Activated CD8-positive, alpha-beta T cell treated with anti-CD3 and anti-CD28 coated beads, Interleukin-2, amount 10 ng/mL, durations not matched to agents 7 days and 5 days (primary cell): ENCODE measurements around the gene TIMM21. TPM values are rescaled to one million over a fixed set of nuclear protein-coding genes. Genes with fewer than 3 reads are reported as not detected.

Experiments used
- ATAC-seq: fragments of 150-1000 bp; cut with Tn5 transposase; one replicate; pipeline ENCODE4 v1.10.0; 2021; ENCODE audit warnings: moderate library complexity
- CTCF ChIA-PET: fragments of 350-600 bp; sonication (Branson Sonifier 250); formaldehyde crosslinking; loops from one replicate; lab custom pipeline; 2021; ENCODE audit warnings: antibody characterized with exemption; lab: Charles Lee
- POLR2A ChIA-PET: fragments of 350-600 bp; sonication (Branson Sonifier 250); formaldehyde crosslinking; loops from one replicate; lab custom pipeline; 2021; ENCODE audit warnings: antibody characterized with exemption; lab: Charles Lee
- DNase-seq: peaks from one replicate; pipeline ENCODE4 v3.0.0-alpha.2; 2020
- H3K27ac Mint-ChIP-seq: one replicate; pipeline ENCODE4 v1.8.0; 2021; ENCODE audit warnings: mild to moderate bottlenecking, mixed read lengths
- H3K27me3 Mint-ChIP-seq: one replicate; pipeline ENCODE4 v1.8.0; 2021; ENCODE audit warnings: low read depth, mixed read lengths
- H3K36me3 Mint-ChIP-seq: one replicate; pipeline ENCODE4 v1.8.0; 2021; ENCODE audit warnings: low read depth, mixed read lengths
- H3K4me1 Mint-ChIP-seq: one replicate; pipeline ENCODE4 v1.8.0; 2021; ENCODE audit warnings: low read depth, mixed read lengths
- H3K4me3 Mint-ChIP-seq: one replicate; pipeline ENCODE4 v1.8.0; 2021; ENCODE audit warnings: mild to moderate bottlenecking, mixed read lengths
- H3K9me3 Mint-ChIP-seq: one replicate; pipeline ENCODE4 v1.8.0; 2022; ENCODE audit warnings: mixed read lengths; ENCODE audit not compliant: insufficient read depth
- total RNA-seq, 2 experiments: library from RNA; stranded (reverse); gene quantifications; one replicate each; pipeline ENCODE4 v1.2.3, GENCODE V29; 2021

TIMM21 gene, protein sequence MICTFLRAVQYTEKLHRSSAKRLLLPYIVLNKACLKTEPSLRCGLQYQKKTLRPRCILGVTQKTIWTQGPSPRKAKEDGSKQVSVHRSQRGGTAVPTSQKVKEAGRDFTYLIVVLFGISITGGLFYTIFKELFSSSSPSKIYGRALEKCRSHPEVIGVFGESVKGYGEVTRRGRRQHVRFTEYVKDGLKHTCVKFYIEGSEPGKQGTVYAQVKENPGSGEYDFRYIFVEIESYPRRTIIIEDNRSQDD
- 10 to 100 TPM; 37.0 to 42.1 TPM for total RNA-seq

- Mint-ChIP-seq H3K27me3 (peaks cover 2% of the 10 kb centered on the region), H3K4me1 (peaks cover 52% of the 10 kb centered on the region), H3K27ac (peak within 1 kb of the TSS; percentile 99), H3K36me3 (peaks cover 32% of the 10 kb centered on the region), H3K4me3 (peak within 1 kb of the TSS; percentile 98), H3K9me3 (no peaks in the 10 kb centered on the region)
- POLR2A ChIA-PET = interaction anchor here (0.6 to 1.8 kb wide), 3 partner anchors 8 to 84 kb away, joined by 3 to 6 read pairs (median 3); no protein-coding TSS in a partner anchor
- ATAC-seq = peak; percentile 92
- DNase-seq = peak; percentile 98
- CTCF ChIA-PET = interaction anchor here (1.0 to 2.2 kb wide), 2 partner anchors 65 kb away, joined by 3 to 9 read pairs; no protein-coding TSS in a partner anchor
Observed at GRCh38 chr18:74147779-74148542, at the start of gene TIMM21, which contains the start of gene FBXO15. Gene TIMM21, plus strand, starts transcription at chr18:74148523. Its CDS starts 286 bp downstream, at chr18:74148809. Gene FBXO15, minus strand, starts transcription at chr18:74147834. Its CDS starts 49 bp downstream, at chr18:74147785.

- H3K4me3 Mint-ChIP-seq = no peak overlapping the region
- no peak for ATAC-seq
- H3K27ac Mint-ChIP-seq = no peak overlapping the region
- ChIA-PET CTCF (interaction anchor here (2.4 kb wide), 1 partner anchor 25 kb away, joined by 12 read pairs; no protein-coding TSS in a partner anchor), POLR2A (interaction anchor here (1.3 kb wide), 1 partner anchor 26 kb away, joined by 3 read pairs; no protein-coding TSS in a partner anchor)
- no peaks in the 10 kb centered on the region for H3K27me3 Mint-ChIP-seq
- peaks cover 12% of the 10 kb centered on the region for H3K9me3 Mint-ChIP-seq
- peaks cover 25% of the 10 kb centered on the region for H3K4me1 Mint-ChIP-seq
- no peak for DNase-seq
- no peaks in the 10 kb centered on the region for H3K36me3 Mint-ChIP-seq
Observed at GRCh38 chr18:74108460-74108859, 39.9 kb upstream of the TIMM21 start.

GRCh38 chr18:74110149-74110548 lies 38.2 kb upstream of the TIMM21 start:
- POLR2A ChIA-PET = no interaction called here
- Mint-ChIP-seq H3K4me3 (no peak overlapping the region), H3K4me1 (peaks cover 29% of the 10 kb centered on the region), H3K36me3 (no peaks in the 10 kb centered on the region), H3K27ac (no peak overlapping the region), H3K9me3 (peaks cover 8% of the 10 kb centered on the region), H3K27me3 (no peaks in the 10 kb centered on the region)
- DNase-seq (no peak), ATAC-seq (no peak)
- CTCF ChIA-PET = interaction anchor here (11.7 kb wide), 1 partner anchor 27 kb away, joined by 114 read pairs; no protein-coding TSS in a partner anchor

DNA sequence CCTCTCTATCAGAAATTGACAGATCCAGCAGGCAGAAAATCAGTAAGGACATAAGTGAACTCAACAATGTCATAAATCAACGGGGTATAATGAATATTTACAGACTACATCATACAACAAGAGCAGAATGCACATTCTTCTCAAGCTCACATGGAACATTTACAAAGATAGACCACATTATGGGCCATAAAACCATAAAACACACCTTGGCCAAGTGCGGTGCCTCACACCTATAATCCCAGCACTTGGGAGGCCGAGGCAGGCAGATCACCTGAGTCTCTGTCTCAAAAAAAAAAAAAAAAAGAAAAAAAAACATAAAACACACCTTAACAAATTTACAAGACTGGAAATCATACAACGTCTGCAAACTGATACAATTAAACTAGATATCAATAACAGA lies 37.3 kb upstream of the TIMM21 start:
- H3K27me3 Mint-ChIP-seq = no peaks in the 10 kb centered on the region
- CTCF ChIA-PET = interaction anchor here (2.0 to 11.7 kb wide), 2 partner anchors 28 to 31 kb away, joined by 4 to 114 read pairs; no protein-coding TSS in a partner anchor
- H3K9me3 Mint-ChIP-seq = peaks cover 8% of the 10 kb centered on the region

DNA sequence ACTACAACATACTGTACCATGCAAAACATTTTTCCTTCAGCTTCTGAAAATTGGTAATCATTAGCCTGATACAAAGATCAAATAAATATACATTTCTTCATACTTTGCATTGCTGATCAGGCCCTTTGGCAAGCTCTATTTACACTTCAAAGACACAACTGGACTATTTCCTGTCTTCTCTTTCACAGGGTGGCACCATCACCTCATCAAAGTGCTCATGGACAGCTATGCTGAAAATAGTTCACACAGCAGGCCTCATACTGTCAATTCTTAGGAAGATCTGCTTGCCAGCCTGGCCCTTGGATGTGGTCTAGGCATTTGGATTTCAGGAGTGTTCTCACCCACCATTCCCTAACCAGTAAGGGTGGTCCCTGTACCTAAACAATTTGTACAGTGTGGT lies 34.6 kb upstream of the TIMM21 start:
- Mint-ChIP-seq H3K27ac (no peak overlapping the region), H3K9me3 (peaks cover under 1% of the 10 kb centered on the region), H3K36me3 (no peaks in the 10 kb centered on the region), H3K27me3 (no peaks in the 10 kb centered on the region), H3K4me1 (peaks cover 21% of the 10 kb centered on the region), H3K4me3 (no peak overlapping the region)
- peak; percentile 33 for ATAC-seq
- ChIA-PET POLR2A (no interaction called here), CTCF (interaction anchor here (1.3 to 11.7 kb wide), 4 partner anchors 19 to 50 kb away, joined by 4 to 114 read pairs (median 8); no protein-coding TSS in a partner anchor)
- DNase-seq = no peak

More for the DNA sequence above, 37.3 kb upstream of the TIMM21 start:
- H3K4me1 Mint-ChIP-seq = peaks cover 29% of the 10 kb centered on the region
- H3K36me3 Mint-ChIP-seq = no peaks in the 10 kb centered on the region
- ATAC-seq = no peak
- no peak overlapping the region for H3K4me3 Mint-ChIP-seq
- POLR2A ChIA-PET = interaction anchor here (0.7 kb wide), 1 partner anchor 195 kb away, joined by 5 read pairs; no protein-coding TSS in a partner anchor
- H3K27ac Mint-ChIP-seq = no peak overlapping the region
- DNase-seq = no peak

DNA sequence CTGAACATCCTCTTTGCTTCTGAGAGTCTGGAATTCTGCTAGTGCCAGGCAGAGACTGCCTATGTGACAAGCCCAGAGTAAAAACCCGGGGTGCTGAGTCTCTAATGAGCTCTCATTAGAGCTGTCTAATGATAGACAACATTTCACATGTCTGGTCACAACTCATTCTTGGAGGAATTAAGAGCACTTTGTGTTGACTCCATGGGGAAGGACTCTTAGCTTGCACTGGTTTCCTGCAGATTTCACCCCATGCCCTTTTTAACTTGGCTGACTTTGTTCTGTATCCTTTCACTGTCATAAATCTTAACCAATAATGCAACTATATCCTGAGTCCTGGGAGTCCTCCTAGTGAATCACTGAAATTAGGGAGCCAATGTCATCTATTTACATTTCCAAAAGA lies 34.2 kb upstream of the TIMM21 start:
- ChIA-PET CTCF (interaction anchor here (1.3 to 11.7 kb wide), 3 partner anchors 29 to 51 kb away, joined by 7 to 114 read pairs (median 9); no protein-coding TSS in a partner anchor), POLR2A (no interaction called here)
- ATAC-seq (no peak), DNase-seq (no peak)
- no peaks in the 10 kb centered on the region for H3K27me3 Mint-ChIP-seq
- H3K27ac Mint-ChIP-seq = no peak overlapping the region
- H3K4me3 Mint-ChIP-seq = no peak overlapping the region
- H3K9me3 Mint-ChIP-seq = no peaks in the 10 kb centered on the region
- no peaks in the 10 kb centered on the region for H3K36me3 Mint-ChIP-seq
- peaks cover 19% of the 10 kb centered on the region for H3K4me1 Mint-ChIP-seq

DNA sequence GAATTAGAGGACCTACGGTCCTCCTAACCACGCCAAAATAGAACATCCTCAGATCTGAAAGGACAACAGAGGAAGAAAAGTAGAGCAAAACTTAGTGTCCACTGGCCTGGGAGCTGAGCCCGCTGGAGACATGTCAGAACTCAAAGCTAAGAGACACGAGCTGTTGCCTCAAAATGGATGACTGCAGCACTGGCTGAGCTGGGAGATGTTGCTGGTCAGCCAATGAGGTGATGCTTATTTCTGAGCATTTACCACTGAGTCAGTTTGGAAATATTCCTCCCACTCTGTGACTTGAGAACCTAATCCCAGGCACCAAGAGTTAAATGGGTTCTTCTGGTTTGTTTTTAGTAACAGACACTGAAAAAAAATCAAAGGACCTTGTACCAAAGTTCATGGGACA lies 33.3 kb upstream of the TIMM21 start:
- Mint-ChIP-seq H3K4me1 (peaks cover 15% of the 10 kb centered on the region), H3K4me3 (no peak overlapping the region), H3K36me3 (no peaks in the 10 kb centered on the region), H3K27ac (no peak overlapping the region), H3K9me3 (no peaks in the 10 kb centered on the region), H3K27me3 (no peaks in the 10 kb centered on the region)
- ATAC-seq (no peak), DNase-seq (no peak)
- ChIA-PET CTCF (interaction anchor here (1.0 to 11.7 kb wide), 4 partner anchors 8 to 349 kb away, joined by 3 to 114 read pairs (median 4); no protein-coding TSS in a partner anchor), POLR2A (no interaction called here)

DNA sequence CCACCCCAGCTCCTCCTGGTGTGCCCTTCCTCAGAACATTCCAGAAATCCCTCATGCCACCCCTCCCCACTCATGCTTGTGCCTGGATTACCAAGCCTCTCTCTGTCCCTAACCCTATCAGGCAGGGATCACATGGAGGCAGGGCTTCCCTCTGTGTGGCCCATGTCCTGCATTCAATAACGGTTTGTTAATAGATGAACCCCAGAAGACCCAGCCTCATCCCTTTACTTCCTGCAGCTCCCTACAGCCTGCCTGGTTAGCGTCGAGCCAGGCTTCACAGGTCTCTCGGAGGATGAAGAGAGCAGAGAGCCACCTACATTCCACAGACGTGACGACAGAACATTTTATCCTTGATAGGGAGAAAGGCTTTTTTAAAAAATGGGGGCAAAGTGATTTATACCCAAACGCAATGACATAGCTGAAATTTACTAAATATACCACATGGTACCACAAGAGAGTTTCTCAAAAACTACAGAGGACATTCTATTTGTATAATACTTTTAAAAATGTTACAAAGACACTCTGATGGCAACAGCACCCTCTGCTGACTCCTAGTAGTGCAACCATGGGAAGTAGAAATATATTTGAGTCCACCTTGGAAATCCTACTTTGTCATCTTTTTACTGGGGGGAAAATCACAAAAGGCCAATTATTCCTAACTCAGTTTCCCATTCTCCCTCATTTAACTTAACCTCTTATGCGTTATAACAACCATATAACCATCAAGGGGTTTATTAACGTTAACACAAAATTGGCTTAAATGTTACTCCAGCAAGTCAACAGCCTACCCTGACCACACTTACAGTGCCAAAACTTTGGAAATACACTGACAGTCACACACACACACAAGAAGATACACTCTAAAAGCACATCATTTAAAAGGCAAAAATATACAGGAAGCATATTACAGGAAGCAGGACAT lies 31.4 kb upstream of the TIMM21 start:
- H3K4me1 Mint-ChIP-seq = peaks cover 7% of the 10 kb centered on the region
- no peaks in the 10 kb centered on the region for H3K36me3 Mint-ChIP-seq
- ATAC-seq = no peak
- ChIA-PET CTCF (interaction anchor here (0.7 to 11.7 kb wide), 9 partner anchors 10 to 156 kb away, joined by 3 to 114 read pairs (median 6); no protein-coding TSS in a partner anchor), POLR2A (interaction anchor here (1.5 kb wide), 1 partner anchor 34 kb away, joined by 8 read pairs; no protein-coding TSS in a partner anchor)
- peak; percentile 47 for DNase-seq
- H3K9me3 Mint-ChIP-seq = no peaks in the 10 kb centered on the region
- no peaks in the 10 kb centered on the region for H3K27me3 Mint-ChIP-seq
- no peak overlapping the region for H3K27ac Mint-ChIP-seq
- H3K4me3 Mint-ChIP-seq = no peak overlapping the region

GRCh38 chr18:74123200-74123599 lies 25.1 kb upstream of the TIMM21 start:
- H3K36me3 Mint-ChIP-seq = no peaks in the 10 kb centered on the region
- H3K27me3 Mint-ChIP-seq = peaks cover under 1% of the 10 kb centered on the region
- H3K27ac Mint-ChIP-seq = no peak overlapping the region
- ATAC-seq = no peak
- H3K4me1 Mint-ChIP-seq = no peaks in the 10 kb centered on the region
- H3K4me3 Mint-ChIP-seq = no peak overlapping the region
- no peaks in the 10 kb centered on the region for H3K9me3 Mint-ChIP-seq
- CTCF ChIA-PET = no interaction called here
- DNase-seq = no peak
- POLR2A ChIA-PET = no interaction called here

DNA sequence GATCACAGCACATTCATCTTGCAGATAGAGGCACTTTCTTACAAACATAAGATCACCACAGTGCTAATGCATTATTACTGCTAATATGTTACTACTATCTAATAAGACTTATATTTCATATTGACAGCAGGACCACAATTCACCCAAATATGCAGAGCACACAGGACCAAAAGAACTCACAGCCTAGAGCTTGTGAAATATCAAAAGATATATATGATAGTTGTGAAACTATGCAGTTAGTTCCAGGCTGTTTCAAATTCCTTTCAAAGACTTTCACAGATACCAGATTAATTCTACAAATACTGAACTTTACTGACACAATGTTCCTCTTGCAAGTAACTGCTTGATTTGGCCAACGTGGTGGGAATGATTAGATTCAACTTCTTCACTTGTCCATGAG lies 23.7 kb upstream of the TIMM21 start:
- Mint-ChIP-seq H3K4me1 (no peaks in the 10 kb centered on the region), H3K9me3 (no peaks in the 10 kb centered on the region), H3K27me3 (peaks cover 2% of the 10 kb centered on the region), H3K27ac (no peak overlapping the region), H3K36me3 (no peaks in the 10 kb centered on the region), H3K4me3 (no peak overlapping the region)
- no peak for ATAC-seq
- ChIA-PET POLR2A (no interaction called here), CTCF (interaction anchor here (1.2 kb wide), 1 partner anchor 42 kb away, joined by 5 read pairs; no protein-coding TSS in a partner anchor)
- no peak for DNase-seq
